ENCODE results near the gene ARHGEF9. TPM values are rescaled to one million over a fixed set of nuclear protein-coding genes. Genes with fewer than 3 reads are reported as not detected.

Gene ARHGEF9
- total RNA-seq, 4 donors from 2014 or later: 18.7 to 21.4 (median 20.4) TPM

GRCh38 chrX:63718010-63718694 is 66.9 kb downstream of the ARHGEF9 start:
- WGBS: 71% methylated on average over 2 of the region's 2 CpGs
- TF ChIP-seq CTCF (IDR thresholded peaks at IDR 0.05): no peak
- no peak for TF ChIP-seq EP300 (IDR thresholded peaks at IDR 0.05)
- TF ChIP-seq POLR2AphosphoS5 (IDR thresholded peaks at IDR 0.05): no peak
- no peak for TF ChIP-seq POLR2A (IDR thresholded peaks at IDR 0.05; ENCODE audit: low read depth)
- no peak overlapping the region for H3K4me3 ChIP-seq
- H3K36me3 ChIP-seq: peaks cover 0 to 8% (median 0%) of the 10 kb centered on the region in 4 donors
- no peak overlapping the region for H3K27ac ChIP-seq (replicated peaks in 1 of 4)
- no peak for DNase-seq (ENCODE audit: extremely low spot score)
- intact Hi-C loops (cut with DNase I): no loop called here
- peaks cover 0 to 11% (median 2%) of the 10 kb centered on the region in 4 donors for H3K4me1 ChIP-seq
- no peaks in the 10 kb centered on the region for H3K9me3 ChIP-seq
- H3K27me3 ChIP-seq: no peaks in the 10 kb centered on the region

- Histone ChIP-seq H3K4me1 (peaks cover 0 to 11% (median 2%) of the 10 kb centered on the region in 4 donors), H3K27me3 (no peaks in the 10 kb centered on the region), H3K9me3 (no peaks in the 10 kb centered on the region), H3K4me3 (no peak overlapping the region), H3K27ac (replicated peaks in 1 of 4) (peak overlapping the region in 1 of 4 donors; percentile 26), H3K36me3 (no peaks in the 10 kb centered on the region)
- no peak for DNase-seq (ENCODE audit: extremely low spot score)
- no peak for TF ChIP-seq POLR2AphosphoS5 (IDR thresholded peaks at IDR 0.05)
- TF ChIP-seq EP300 (IDR thresholded peaks at IDR 0.05): no peak
- TF ChIP-seq POLR2A (IDR thresholded peaks at IDR 0.05; ENCODE audit: low read depth): no peak
- no peak for TF ChIP-seq CTCF (IDR thresholded peaks at IDR 0.05)
- intact Hi-C loops (cut with DNase I): no loop called here
- WGBS: 58% methylated on average over 2 of the region's 2 CpGs
Observed at GRCh38 chrX:63713526-63713925, 71.5 kb downstream of the ARHGEF9 start.

- 84% methylated on average over 2 of the region's 2 CpGs for WGBS
Observed at GRCh38 chrX:63708801-63709200, 76.2 kb downstream of the ARHGEF9 start.

GRCh38 chrX:63702556-63702955 is 82.5 kb downstream of the ARHGEF9 start:
- no peak for DNase-seq (ENCODE audit: extremely low spot score)
- intact Hi-C loops (cut with DNase I): no loop called here
- H3K27me3 ChIP-seq: no peaks in the 10 kb centered on the region
- no peak overlapping the region for H3K4me3 ChIP-seq
- TF ChIP-seq POLR2AphosphoS5 (IDR thresholded peaks at IDR 0.05): no peak
- no peak for TF ChIP-seq CTCF (IDR thresholded peaks at IDR 0.05)
- no peak for TF ChIP-seq EP300 (IDR thresholded peaks at IDR 0.05)
- TF ChIP-seq POLR2A (IDR thresholded peaks at IDR 0.05; ENCODE audit: low read depth): no peak
- 79% methylated on average over 1 of the region's 1 CpG for WGBS
- no peaks in the 10 kb centered on the region for H3K9me3 ChIP-seq
- H3K27ac ChIP-seq (replicated peaks in 1 of 4): no peak overlapping the region
- H3K36me3 ChIP-seq: peaks cover 0 to 42% (median 17%) of the 10 kb centered on the region in 4 donors
- no peaks in the 10 kb centered on the region for H3K4me1 ChIP-seq

More at GRCh38 chrX:63708801-63709200, 76.2 kb downstream of the ARHGEF9 start:
- no peak for DNase-seq (ENCODE audit: extremely low spot score)
- Histone ChIP-seq H3K4me1 (peaks cover 0 to 5% (median 2%) of the 10 kb centered on the region in 4 donors), H3K27ac (replicated peaks in 1 of 4) (no peak overlapping the region), H3K9me3 (no peaks in the 10 kb centered on the region), H3K27me3 (no peaks in the 10 kb centered on the region), H3K4me3 (no peak overlapping the region), H3K36me3 (peaks cover 0 to 26% (median 15%) of the 10 kb centered on the region in 4 donors)
- TF ChIP-seq POLR2AphosphoS5 (IDR thresholded peaks at IDR 0.05) (no peak), CTCF (IDR thresholded peaks at IDR 0.05) (no peak), POLR2A (IDR thresholded peaks at IDR 0.05; ENCODE audit: low read depth) (no peak), EP300 (IDR thresholded peaks at IDR 0.05) (no peak)
- intact Hi-C loops (cut with DNase I): no loop called here
